ENCODE data around the gene WDR54. TPM values are rescaled to one million over a fixed set of nuclear protein-coding genes. Genes with fewer than 3 reads are reported as not detected.
A peak's percentile ranks its signal among the peaks of the same experiment; 100 is the strongest.

Gene WDR54
- polyA plus RNA-seq, 1 of the 3 experiments (the other 2 are of a cell fraction): 61.6 TPM

- WGBS (ENCODE audit: low lambda C conversion rate): 80% methylated on average over 1 of the region's 3 CpGs
- Histone ChIP-seq H4K20me1 (ENCODE audit: insufficient read depth) (no peaks in the 10 kb centered on the region), H3K27ac (ENCODE audit: low read depth in 2 of 2, low read length in 1 of 2) (no peak overlapping the region), H3K9ac (no peak overlapping the region), H3K4me3 (ENCODE audit: low read depth in 2 of 2, low read length in 1 of 2) (no peak overlapping the region), H3K4me1 (ENCODE audit: control insufficient read depth in 1 of 2, insufficient read depth in 2 of 2, low read depth in 1 of 2, low read length in 1 of 2) (peaks cover 0 to 4% of the 10 kb centered on the region in 2 experiments; a peak in 1 of 4 replicates), H2AFZ (ENCODE audit: low read depth) (no peak overlapping the region), H3K27me3 (ENCODE audit: insufficient read depth) (no peaks in the 10 kb centered on the region), H3K9me2 (no peaks in the 10 kb centered on the region), H3F3A (replicated peaks; ENCODE audit: insufficient read depth) (peaks cover 4% of the 10 kb centered on the region), H3K9me3 (no peaks in the 10 kb centered on the region), H3K36me3 (replicated peaks in 1 of 2; ENCODE audit: control insufficient read depth in 1 of 2, insufficient read depth in 2 of 2, low read length in 1 of 2) (no peaks in the 10 kb centered on the region), H3K4me2 (no peak overlapping the region), H3K79me2 (ENCODE audit: insufficient read depth) (no peaks in the 10 kb centered on the region)
- CTCF ChIA-PET: no interaction called here
- POLR2A ChIA-PET: no interaction called here
- DNase-seq: peak; percentile 16
- TF ChIP-seq REST (IDR thresholded peaks at IDR 0.05; ENCODE audit: low read depth, low read length) (no peak), MAX (IDR thresholded peaks at IDR 0.05; ENCODE audit: low read depth) (no peak), NFIC (IDR thresholded peaks at IDR 0.05; ENCODE audit: borderline replicate concordance) (no peak), RAD21 (IDR thresholded peaks at IDR 0.05; ENCODE audit: low read length) (no peak), NRF1 (IDR thresholded peaks at IDR 0.05; ENCODE audit: low read depth, low read length) (no peak), PBX3 (IDR thresholded peaks at IDR 0.05) (no peak), POLR2AphosphoS5 (IDR thresholded peaks at IDR 0.05; ENCODE audit: low read depth, low read length) (no peak), FOSL2 (IDR thresholded peaks at IDR 0.05; ENCODE audit: borderline replicate concordance, low read depth) (no peak), RFX5 (IDR thresholded peaks at IDR 0.05; ENCODE audit: low read length) (no peak)
Observed at GRCh38 chr2:74417197-74417596, 4.3 kb upstream of the WDR54 start.

GRCh38 chr2:74417763-74418162 is 3.8 kb upstream of the WDR54 start:
- ChIA-PET POLR2A (no interaction called here), CTCF (interaction anchor here (1.5 kb wide), 2 partner anchors 25 to 168 kb away, joined by 4 to 5 read pairs; no protein-coding TSS in a partner anchor)
- peaks cover 0 to 9% of the 10 kb centered on the region in 2 experiments; a peak in 1 of 4 replicates for H3K4me1 ChIP-seq (ENCODE audit: control insufficient read depth in 1 of 2, insufficient read depth in 2 of 2, low read depth in 1 of 2, low read length in 1 of 2)
- no peaks in the 10 kb centered on the region for H3K36me3 ChIP-seq (replicated peaks in 1 of 2; ENCODE audit: control insufficient read depth in 1 of 2, insufficient read depth in 2 of 2, low read length in 1 of 2)
- 69% methylated on average over 6 of the region's 6 CpGs for WGBS (ENCODE audit: low lambda C conversion rate)
- no peak overlapping the region for H3K4me2 ChIP-seq
- DNase-seq: peak; percentile 23
- no peaks in the 10 kb centered on the region for H3K79me2 ChIP-seq (ENCODE audit: insufficient read depth)
- H4K20me1 ChIP-seq (ENCODE audit: insufficient read depth): no peaks in the 10 kb centered on the region
- no peak overlapping the region for H3K4me3 ChIP-seq (ENCODE audit: low read depth in 2 of 2, low read length in 1 of 2)
- H3K9me2 ChIP-seq: no peaks in the 10 kb centered on the region
- no peaks in the 10 kb centered on the region for H3K27me3 ChIP-seq (ENCODE audit: insufficient read depth)
- peaks cover 4% of the 10 kb centered on the region for H3F3A ChIP-seq (replicated peaks; ENCODE audit: insufficient read depth)
- no peak for TF ChIP-seq CHD2 (IDR thresholded peaks at IDR 0.05; ENCODE audit: low read length, partially characterized antibody)
- no peak for TF ChIP-seq FOXJ3 (CRISPR knock-in tag; IDR thresholded peaks at IDR 0.05)
- TF ChIP-seq TCF12 (IDR thresholded peaks at IDR 0.05): no peak
- no peaks in the 10 kb centered on the region for H3K9me3 ChIP-seq
- no peak overlapping the region for H3K9ac ChIP-seq
- H3K27ac ChIP-seq (ENCODE audit: low read depth in 2 of 2, low read length in 1 of 2): no peak overlapping the region
- H2AFZ ChIP-seq (ENCODE audit: low read depth): no peak overlapping the region
